COLO668 (cell line): ENCODE results near the gene TNNI3K.

Source experiments
- DNase-seq: peaks from one replicate; lab custom pipeline; 2025; ENCODE audit not compliant: unreplicated experiment; lab: John Stamatoyannopoulos, UW

TNNI3K gene

DNA sequence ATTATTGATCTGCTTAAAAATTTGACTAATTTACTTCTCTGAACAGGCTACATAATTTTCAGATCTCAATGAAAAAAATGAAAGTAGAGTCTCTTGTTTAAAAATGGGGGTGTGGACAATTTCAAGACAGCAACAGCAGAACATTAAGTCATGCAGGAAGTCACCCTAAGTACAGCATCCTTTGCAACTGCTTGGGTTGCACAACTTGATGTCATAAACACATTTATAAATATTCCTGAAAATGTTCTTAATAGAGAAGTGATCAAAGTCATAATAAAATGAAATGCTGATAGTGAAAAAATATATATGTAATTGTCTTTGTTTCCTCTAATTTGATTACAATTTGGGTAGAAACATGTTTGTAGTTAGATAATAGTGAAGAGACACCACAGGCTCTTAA is 79.3 kb downstream of the TNNI3K start:
- no peak for DNase-seq

DNA sequence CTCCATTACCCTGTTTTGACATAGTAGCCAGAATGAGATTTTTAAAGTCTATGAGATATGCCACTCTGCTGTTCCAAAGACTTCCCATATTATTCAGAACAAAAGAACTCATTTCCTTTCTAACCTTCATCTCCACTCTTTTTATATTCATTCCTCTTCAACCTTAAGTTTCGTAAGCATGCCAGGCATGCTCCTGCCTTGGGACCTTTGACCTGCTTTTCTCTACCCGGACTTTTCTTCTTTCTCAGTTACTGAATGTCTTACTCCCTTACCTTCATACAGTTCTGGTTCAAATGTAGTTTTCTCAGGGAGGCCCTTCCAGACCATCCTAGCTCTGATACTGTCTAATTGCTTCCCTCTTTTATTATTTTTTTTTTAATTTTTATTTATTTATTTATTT is 81.1 kb downstream of the TNNI3K start:
- DNase-seq = no peak

DNA sequence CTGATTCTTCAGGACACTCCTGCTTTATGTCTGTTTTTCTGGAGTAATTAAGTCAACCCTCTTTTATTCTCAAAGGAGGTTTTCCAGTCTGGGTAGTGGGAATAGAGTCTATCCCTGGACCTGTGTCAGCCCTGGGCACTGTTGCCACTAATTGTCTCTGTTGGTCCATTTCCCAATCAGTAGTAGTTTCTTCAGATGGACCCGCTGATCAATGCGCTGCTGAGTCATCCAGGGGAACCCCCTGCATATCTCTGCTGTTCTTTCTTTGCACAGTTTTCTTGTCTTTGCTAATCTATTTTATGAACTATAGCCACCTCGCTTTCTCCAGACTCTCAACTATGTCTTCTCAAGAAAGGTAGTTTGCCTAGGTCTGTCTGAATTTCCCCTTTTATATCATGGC is 82.5 kb downstream of the TNNI3K start:
- no peak for DNase-seq

DNA sequence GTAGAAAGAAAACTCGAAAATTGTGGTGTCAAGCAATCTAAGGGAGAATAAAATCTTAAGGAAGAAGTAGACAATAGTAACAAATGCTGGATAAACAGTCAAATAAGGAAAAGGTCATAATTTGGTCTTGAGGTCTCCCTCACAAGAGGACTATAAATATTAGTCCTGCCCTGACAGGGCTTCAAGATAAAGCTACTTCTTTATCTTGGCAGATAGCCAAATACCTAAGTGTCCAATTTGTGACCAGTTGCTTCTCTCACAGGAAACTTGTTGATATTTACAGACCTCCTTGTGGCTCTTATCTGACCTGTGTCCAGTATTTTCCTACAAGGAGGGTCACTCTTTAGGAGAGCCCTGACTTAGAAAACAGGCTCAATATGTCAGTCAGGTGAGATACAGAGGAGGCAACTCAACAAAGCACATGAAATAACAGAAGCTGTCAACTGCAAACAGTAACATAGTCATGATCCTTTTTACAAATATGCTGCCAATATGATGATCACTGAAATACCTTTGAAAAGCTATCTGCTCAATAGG is 88.8 kb downstream of the TNNI3K start:
- no peak for DNase-seq

DNA sequence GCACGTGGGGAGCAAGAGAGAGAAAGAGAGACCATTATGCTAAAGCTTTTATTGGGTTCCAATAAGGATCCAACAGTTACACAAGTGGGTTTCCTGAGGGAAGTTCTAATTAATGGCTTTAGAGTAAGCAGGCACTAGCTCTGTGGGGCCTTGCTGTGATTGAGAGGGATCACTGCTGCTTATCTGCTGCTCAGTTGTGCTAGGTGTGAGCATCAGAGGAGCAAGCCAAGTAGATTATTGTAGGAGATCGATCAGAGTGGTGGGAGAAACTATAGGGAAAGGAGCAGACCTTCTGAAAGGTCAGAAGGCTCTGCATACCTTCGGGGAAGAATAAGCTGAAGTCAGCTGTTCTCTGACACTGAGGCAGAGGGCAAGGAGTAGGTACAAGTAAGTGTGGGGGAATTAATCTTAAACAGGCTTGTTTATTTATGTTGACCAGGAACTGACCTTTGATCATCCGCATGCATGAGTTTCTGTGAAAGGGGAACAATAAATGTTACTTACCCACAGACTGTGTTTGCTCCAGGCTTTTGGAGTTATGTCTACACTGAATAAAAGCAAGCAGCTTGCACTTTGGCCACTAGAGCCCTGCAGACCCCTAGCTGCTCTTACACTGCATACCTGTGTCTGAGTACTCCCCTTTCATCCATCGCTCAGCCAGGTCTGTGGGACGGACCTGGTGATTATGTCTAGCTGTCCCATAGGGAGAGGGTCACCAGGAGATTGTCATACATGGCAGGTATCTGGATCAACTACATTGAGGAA is 89.7 kb downstream of the TNNI3K start:
- no peak for DNase-seq

DNA sequence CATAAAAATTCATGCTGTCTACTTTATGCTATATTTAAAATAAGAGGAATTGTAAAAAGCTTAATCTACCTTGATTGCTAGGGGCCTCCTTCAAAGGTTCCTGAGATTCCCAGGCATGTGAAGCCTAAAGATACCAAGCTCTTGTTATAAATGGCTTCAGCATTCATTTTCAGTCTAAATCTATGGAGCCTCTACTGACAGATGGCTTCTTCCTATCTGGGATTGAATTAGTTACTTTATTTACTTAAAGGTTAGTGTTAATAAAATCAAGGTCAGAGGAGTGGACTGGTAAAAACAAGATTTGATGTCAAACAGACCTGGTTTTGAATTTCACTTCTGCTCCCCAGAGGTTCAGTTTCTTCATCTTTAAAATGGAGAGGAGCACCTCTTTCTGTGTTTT is 93.7 kb downstream of the TNNI3K start:
- no peak for DNase-seq

DNA sequence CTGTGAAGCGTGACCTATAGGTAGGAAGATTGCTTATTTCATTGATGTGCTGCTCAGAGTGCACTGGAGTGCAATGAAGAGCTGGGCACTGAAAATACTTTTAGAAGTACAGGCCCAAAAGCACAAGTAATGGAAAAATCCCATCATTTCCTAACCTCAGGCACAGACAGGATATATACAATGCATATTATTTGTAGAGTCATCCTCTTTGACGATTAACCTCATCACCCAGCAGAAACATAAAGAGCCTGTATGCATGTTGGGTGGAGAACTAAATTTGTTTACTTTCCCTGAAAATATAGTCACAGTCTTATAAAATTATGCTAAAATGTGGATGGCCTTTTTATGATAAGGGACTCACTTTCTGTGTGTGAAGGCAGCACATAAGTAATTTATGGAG is 98.1 kb downstream of the TNNI3K start:
- no peak for DNase-seq

DNA sequence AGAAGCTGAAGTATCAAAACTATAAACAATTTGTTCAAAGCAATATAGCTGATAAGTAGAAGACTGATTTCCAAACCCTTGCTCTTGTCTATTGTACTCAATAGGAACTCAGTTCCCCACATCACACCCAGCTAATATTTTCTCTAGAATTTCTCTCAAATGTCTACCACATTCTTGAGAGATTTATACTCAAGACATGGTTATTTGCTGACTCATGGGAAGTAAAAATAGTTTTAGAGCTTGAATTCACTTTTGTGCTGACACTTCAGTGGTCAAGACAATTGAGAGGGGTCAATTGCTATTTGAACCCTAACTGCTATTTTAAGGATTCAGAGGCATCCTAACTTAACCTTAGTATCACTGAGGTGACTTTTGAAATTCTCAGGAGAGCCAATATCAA is 99.0 kb downstream of the TNNI3K start:
- DNase-seq = no peak

DNA sequence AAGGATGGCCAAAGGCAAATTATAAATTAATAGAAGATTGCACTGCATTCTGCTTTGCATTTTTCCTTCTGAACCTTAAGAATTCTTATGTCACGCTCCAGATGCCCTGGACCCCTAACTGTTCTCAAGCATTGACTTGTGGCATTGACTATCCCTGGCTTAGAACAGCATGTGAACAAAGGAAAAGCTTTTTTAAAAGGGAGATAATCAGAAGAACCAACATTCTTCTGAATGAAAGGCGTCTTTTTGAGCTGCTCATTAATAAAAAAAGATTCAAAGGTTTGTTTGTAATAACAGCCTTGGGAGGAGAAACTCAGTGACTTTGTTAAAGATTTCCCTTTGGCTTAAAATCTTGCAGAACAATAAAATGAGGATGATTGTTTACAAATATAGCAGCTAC is 105.5 kb downstream of the TNNI3K start:
- no peak for DNase-seq

DNA sequence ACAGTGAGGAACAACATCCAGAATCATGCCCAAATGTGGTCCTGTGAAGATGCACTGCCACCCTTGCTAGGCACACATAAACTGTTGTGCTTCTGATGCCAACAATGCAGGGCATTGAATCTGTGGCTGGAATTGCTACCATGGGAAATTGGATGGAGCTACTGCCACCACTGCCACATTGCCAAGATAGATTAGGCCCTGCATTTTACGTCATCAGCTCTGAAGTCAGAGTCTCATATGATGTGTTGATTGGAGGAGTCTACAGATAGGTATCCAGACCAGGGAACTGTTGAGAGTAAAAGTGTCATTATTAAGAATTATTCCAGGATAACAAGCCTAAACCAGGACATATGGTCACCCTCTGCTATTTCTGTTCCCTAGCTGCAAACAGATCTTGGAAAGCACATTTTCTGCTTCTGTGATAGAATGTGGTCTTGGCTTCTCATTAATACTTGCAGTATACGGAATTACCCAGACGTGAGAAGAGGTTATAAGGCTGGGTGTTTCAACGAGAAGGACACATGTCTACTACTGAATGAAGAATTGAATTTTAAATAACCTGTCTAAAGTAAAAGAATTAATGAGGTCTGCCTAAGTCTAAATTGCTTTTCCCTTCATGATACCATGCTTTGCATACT is 106.6 kb downstream of the TNNI3K start:
- no peak for DNase-seq

DNA sequence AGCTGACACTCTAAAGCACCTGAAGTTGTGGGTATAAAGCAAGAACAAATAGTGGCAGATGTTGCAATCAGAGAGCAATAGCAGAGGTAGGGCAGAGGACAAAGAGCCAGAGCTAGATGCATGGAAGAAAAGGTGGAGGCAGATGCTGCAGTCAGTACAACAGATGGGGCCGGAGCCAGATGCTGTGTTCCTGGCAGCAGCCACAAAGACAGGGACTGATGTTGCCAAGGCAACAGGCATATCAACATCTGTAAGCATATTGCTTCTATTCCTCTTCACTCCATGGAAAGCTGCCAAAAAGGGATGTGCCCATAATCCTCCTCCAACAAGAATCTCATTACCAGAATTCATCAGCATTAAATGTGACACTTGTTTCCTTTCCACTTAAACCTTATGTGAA is 108.0 kb downstream of the TNNI3K start:
- peak; percentile 82 for DNase-seq

DNA sequence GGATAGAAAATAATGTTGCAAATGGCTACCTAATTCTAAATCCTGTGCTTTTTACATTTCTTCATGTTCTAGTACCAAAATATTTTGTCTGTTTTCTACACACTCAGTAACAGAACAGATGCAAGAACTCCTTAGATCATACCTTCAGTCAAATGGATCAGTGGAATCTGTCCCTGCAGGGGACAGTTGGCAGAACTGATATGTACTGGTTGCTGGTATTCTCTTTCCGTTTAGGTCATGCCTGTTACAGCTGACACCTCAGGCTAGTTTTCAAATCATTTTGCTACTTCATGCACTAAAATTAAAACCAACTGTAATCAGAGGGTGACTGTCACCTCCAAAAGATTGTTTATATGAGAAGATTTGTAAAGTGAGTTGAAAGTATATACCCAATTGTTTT is 109.2 kb downstream of the TNNI3K start:
- no peak for DNase-seq

DNA sequence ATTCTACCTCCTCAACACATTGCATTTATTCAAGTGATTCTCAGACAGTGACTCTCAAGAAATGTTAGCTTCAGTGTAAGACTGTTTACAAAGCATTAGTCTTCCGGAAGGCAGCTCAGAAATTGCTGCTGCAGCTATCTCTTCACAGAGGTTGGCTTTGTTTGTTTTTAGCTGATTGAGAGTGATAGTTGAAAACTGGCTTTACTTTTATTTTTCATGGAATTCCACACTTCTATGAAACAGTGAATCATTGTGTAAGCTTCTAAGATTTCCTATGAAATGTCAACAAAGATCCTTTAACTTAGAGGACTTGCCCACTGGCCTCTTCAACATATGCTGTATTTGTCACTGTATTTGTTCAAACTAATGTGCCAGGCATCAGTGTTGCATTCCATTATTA is 121.3 kb downstream of the TNNI3K start:
- no peak for DNase-seq

DNA sequence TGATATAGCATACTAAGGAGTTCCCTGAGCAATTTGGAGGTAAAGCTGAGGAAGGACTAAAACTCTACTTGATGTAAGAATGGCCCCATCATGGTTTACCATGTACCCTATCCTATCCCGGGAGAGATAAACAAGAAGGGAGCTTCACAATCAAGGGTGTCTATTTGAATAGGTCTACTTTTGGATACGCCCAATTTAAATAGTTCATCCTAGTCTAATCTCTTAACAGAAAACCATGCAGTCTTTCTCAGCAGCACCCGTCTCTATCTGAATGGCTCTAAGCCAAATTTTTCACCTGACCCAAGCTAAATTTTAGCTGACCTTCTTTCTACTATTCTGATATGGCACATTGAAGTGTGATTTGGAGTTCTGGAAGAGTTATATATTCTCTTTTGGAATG is 122.0 kb downstream of the TNNI3K start:
- DNase-seq = no peak

DNA sequence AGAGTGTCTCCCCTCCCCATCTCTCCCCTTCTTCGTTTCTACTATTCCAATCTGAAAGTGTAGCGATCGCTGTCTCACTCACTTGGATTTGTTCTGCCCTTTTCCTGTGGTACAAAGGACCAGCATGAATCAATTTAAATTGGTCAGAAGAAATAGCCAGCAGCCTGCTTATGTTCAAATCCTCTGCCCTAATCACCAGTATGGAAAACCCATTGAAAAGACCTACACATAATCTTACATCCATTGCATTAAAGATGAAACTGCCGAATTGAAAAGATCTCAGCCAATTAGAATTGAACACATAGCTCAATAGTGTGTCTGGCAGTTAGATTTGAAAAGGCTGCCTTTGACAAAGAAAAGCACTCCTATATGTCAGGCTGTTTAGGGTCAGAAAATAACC is 122.6 kb downstream of the TNNI3K start:
- no peak for DNase-seq

DNA sequence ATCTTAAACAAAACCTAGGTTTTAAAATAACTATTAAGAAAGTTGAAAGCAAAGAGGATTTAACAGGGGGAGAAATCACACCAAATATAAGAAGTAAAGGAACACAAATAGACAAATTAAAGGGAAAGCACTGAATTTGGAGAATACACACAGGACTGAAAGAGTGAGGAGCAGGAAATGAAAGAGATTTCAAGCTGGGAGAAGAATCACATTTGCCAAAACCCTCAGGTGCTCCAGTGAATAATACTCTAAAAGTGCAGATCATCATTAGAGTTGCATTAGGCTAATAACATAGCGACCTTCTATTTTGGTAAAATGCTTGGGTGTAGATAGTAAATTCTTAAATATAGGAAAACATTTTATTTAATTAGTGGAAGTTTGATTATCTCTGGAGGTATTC is 127.5 kb downstream of the TNNI3K start:
- DNase-seq = no peak

DNA sequence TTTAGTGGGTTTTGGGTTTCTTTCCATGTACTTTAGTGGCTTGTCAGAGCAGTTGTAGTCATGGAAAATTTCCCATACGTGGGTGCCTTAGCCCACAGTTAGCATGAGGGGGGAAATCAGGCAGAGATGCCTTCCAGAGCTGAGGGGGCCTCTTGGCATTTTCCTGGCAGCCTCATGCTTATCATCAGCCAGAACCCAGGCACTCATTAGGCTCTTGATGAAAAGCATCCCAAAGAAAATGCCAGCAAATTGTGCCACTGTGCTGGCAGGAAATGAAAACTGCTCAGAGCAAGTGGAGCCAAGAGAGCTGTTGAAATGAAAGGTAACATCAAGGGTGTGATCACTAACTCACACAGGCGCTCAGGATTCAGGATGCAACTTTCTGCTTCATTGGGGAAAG is 128.0 kb downstream of the TNNI3K start:
- DNase-seq = no peak

DNA sequence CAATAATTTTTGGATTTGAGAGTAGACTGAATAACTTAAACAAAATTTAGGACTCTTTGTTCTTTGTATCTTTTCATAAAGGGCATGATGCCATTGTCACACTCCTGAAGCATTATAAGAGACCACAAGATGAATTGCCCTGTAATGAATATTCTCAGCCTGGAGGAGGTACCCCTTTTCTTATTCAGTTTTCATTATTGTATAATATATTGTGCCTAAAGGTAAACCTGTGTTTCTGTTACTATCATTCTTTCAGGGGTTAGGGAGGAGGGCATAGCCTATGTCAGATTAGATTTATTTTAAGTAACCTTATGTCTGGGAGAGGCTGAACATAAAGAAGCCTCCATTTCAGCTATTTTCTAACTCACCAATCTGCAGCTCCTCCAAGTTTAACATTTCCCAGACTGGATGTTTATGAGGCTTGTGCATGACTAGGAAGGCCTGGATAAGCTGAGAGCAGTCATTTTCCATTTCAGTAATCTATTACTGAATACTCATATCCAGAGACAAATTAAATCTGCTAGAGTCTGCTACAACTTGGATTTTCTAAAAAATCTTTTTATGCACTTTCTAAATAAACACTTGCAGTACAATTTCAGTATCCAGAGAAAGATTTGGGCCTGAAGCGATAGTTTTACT is 132.1 kb downstream of the TNNI3K start:
- DNase-seq = no peak

DNA sequence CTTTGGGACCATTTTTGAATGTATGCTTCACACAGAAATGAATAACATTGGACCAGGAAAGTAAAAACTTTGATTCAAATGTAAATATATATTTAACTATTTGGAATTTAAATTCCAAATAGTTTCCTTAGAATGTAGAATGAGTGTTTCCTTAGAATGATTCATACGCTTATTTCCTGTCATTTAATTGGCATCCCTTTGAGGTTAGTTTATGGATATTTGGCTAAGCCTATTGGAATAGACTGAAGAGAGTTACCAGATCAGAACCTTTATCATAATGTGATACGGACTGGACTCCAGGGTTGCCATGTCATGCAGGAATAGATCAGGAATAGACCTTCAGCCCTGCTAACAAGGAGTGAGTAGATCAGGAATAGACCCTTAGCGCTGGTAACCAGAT is 133.1 kb downstream of the TNNI3K start:
- no peak for DNase-seq

DNA sequence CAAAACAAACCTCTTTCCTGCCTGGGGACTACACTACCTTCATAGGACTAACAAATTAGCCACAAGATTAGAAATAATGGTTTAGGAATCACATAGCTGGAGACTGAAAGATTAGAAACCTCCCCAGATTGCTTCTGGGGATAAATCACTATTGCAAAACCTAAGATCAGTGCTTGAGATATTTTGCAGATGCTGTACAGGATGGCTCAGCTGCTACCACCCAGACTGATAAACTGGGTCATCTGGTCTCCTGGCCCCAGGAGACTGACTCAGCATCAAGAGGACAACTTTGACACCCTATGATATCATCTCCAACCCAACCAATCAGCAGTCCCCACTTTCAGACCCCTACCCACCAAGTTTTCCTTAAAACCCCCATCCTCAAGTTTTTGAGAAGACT is 140.2 kb downstream of the TNNI3K start:
- DNase-seq = no peak

DNA sequence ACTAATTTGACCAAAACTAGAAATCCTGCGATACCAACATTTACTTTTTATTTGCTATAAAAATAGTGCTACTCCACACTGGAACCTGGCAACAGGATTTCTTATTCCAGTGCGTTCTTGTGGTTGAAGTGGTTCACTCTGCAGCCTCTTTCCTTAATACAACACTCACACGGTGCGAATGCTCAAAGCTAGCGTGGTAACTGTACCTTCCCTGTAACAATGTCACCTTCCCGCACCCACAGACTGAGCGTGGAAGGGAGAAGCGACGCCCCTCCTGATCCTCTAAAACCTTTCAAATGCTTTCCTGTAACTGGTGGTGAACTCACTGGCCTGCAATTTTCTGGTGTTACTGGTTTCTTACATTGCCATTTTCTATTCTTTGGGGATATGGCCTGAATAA is 145.1 kb downstream of the TNNI3K start:
- no peak for DNase-seq

DNA sequence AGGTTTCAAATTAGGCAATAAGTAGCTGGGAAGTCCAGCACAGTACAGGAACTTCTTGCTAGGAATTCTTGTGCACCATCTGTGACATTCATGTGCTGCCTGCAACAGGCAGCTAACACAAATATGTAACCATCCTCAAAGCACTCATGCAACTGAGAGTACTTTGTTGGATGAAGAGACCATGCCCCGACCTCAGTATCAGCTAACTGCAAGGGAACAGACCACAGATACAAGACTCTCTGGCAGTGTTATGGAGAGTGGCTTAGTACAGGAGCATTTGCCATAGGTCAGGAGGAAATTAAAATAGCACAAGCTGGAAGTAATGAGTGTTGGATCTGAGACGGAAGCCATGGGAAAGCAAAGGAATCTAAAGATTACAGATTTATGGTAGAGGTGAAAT is 153.7 kb downstream of the TNNI3K start:
- DNase-seq = no peak
